H9 (cell line): Measurements from ENCODE around the gene CDCP2. TPM values are rescaled to one million over a fixed set of nuclear protein-coding genes. Genes with fewer than 3 reads are reported as not detected.

Experiments
- DNase-seq: peaks from one replicate; pipeline ENCODE4 v3.0.0-alpha.2; 2017
- H2AFZ ChIP-seq: one replicate; pipeline ENCODE4 v1.6.1; 2013; ENCODE audit warnings: mild to moderate bottlenecking, low read length, control low read depth, moderate library complexity
- H2AK5ac ChIP-seq: 2 replicates; pipeline ENCODE4 v1.6.1; 2013; ENCODE audit warnings: low read length, control low read depth, mixed read lengths; ENCODE audit not compliant: insufficient read length
- H2BK120ac ChIP-seq: one replicate; pipeline ENCODE4 v1.6.1; 2013; ENCODE audit warnings: low read depth, mild to moderate bottlenecking, low read length, control low read depth, inconsistent platforms; ENCODE audit not compliant: poor library complexity, severe bottlenecking
- H2BK12ac ChIP-seq: 2 replicates; pipeline ENCODE4 v1.6.1; 2013; ENCODE audit warnings: low read length, control low read depth, mixed read lengths, low read depth; ENCODE audit not compliant: insufficient read length
- H2BK15ac ChIP-seq: 2 replicates; pipeline ENCODE4 v1.6.1; 2013; ENCODE audit warnings: low read depth, low read length, control low read depth
- H2BK20ac ChIP-seq: one replicate; pipeline ENCODE4 v1.6.1; 2013; ENCODE audit warnings: low read depth, mild to moderate bottlenecking, low read length, control low read depth, inconsistent platforms; ENCODE audit not compliant: poor library complexity, severe bottlenecking
- H2BK5ac ChIP-seq: 2 replicates; pipeline ENCODE4 v1.6.1; 2013; ENCODE audit warnings: low read length, control low read depth, mixed read lengths; ENCODE audit not compliant: insufficient read length
- H3K14ac ChIP-seq: 2 replicates; pipeline ENCODE4 v1.6.1; 2013; ENCODE audit warnings: low read length, control low read depth; ENCODE audit not compliant: insufficient read depth
- H3K18ac ChIP-seq: 2 replicates; pipeline ENCODE4 v1.6.1; 2013; ENCODE audit warnings: low read depth, mild to moderate bottlenecking, mixed read lengths, low read length, control low read depth; ENCODE audit not compliant: insufficient read length
- H3K23ac ChIP-seq: 2 replicates; pipeline ENCODE4 v1.6.1; 2013; ENCODE audit warnings: low read length, control low read depth, mixed read lengths, low read depth; ENCODE audit not compliant: insufficient read length
- H3K23me2 ChIP-seq: 2 replicates; pipeline ENCODE4 v1.6.1; 2013; ENCODE audit warnings: low read depth, mild to moderate bottlenecking, mixed read lengths, low read length, control low read depth; ENCODE audit not compliant: insufficient read length, poor library complexity, severe bottlenecking
- H3K27ac ChIP-seq: 2 replicates; pipeline ENCODE4 v1.5.1; 2013; ENCODE audit warnings: low read length, control low read depth, mixed read lengths, low read depth; ENCODE audit not compliant: insufficient read length
- H3K27me3 ChIP-seq: 2 replicates; pipeline ENCODE4 v1.6.1; 2013; ENCODE audit warnings: low read length, control low read depth, inconsistent platforms; ENCODE audit not compliant: insufficient read depth
- H3K4ac ChIP-seq: 2 replicates; pipeline ENCODE4 v1.6.1; 2013; ENCODE audit warnings: low read depth, mild to moderate bottlenecking, control low read depth, inconsistent platforms, low read length, moderate library complexity
- H3K4me1 ChIP-seq: 2 replicates; pipeline ENCODE4 v1.6.1; 2013; ENCODE audit warnings: low read length, control low read depth, inconsistent platforms; ENCODE audit not compliant: insufficient read depth
- H3K4me2 ChIP-seq: 2 replicates; pipeline ENCODE4 v1.6.1; 2013; ENCODE audit warnings: low read length, control low read depth, mixed read lengths; ENCODE audit not compliant: insufficient read length, insufficient read depth
- H3K56ac ChIP-seq: 2 replicates; pipeline ENCODE4 v1.6.1; 2013; ENCODE audit warnings: low read depth, mild to moderate bottlenecking, mixed read lengths, low read length, control low read depth; ENCODE audit not compliant: insufficient read length
- H3K79me1 ChIP-seq: 2 replicates; pipeline ENCODE4 v1.6.1; 2013; ENCODE audit warnings: low read depth, mild to moderate bottlenecking, moderate library complexity, low read length, control low read depth, inconsistent platforms; ENCODE audit not compliant: insufficient read depth, poor library complexity, severe bottlenecking
- H3K79me2 ChIP-seq: 2 replicates; pipeline ENCODE4 v1.6.1; 2013; ENCODE audit warnings: low read length, control low read depth, inconsistent platforms; ENCODE audit not compliant: insufficient read depth
- H3K9ac ChIP-seq: 2 replicates; pipeline ENCODE4 v1.6.1; 2013; ENCODE audit warnings: low read length, control low read depth, mixed read lengths; ENCODE audit not compliant: insufficient read length; ENCODE audit errors: extremely low read depth
- H3K9me3 ChIP-seq: one replicate; pipeline ENCODE4 v1.6.1; 2013; ENCODE audit warnings: low read depth, low read length, inconsistent platforms; ENCODE audit not compliant: control insufficient read depth
- H3T11ph ChIP-seq: one replicate; pipeline ENCODE4 v1.6.1; 2013; ENCODE audit warnings: mild to moderate bottlenecking, low read length, control low read depth, inconsistent platforms
- H4K20me1 ChIP-seq: one replicate; pipeline ENCODE4 v1.6.1; 2013; ENCODE audit not compliant: control insufficient read depth, insufficient read length, insufficient read depth
- H4K5ac ChIP-seq: 2 replicates; pipeline ENCODE4 v1.6.1; 2013; ENCODE audit warnings: low read depth, mild to moderate bottlenecking, mixed read lengths, low read length, control low read depth; ENCODE audit not compliant: insufficient read length
- H4K8ac ChIP-seq: replicated peaks from 2 replicates; pipeline ENCODE4 v1.6.1; 2013; ENCODE audit warnings: low read length, control low read depth, mixed read lengths, low read depth; ENCODE audit not compliant: insufficient read length
- H4K91ac ChIP-seq: 2 replicates; pipeline ENCODE4 v1.6.1; 2013; ENCODE audit warnings: low read depth, mild to moderate bottlenecking, moderate library complexity, mixed read lengths, low read length, control low read depth; ENCODE audit not compliant: insufficient read length
- H3K27ac Mint-ChIP-seq, 3 experiments: 2 replicates in 2 of 3; 3 replicates in 1 of 3; pipeline ENCODE4 v1.8.0; 2020 to 2021; ENCODE audit warnings: mixed read lengths in 3 of 3, mild to moderate bottlenecking in 1 of 3, moderate library complexity in 1 of 3
- H3K27me3 Mint-ChIP-seq: 2 replicates; pipeline ENCODE4 v1.8.0; 2021; ENCODE audit warnings: low read depth, mild to moderate bottlenecking, moderate library complexity, mixed read lengths
- H3K36me3 Mint-ChIP-seq, 3 experiments: 2 replicates in 2 of 3; 3 replicates in 1 of 3; pipeline ENCODE4 v1.8.0; 2020 to 2021; ENCODE audit warnings: low read depth in 3 of 3, mixed read lengths in 3 of 3; ENCODE audit not compliant: insufficient read depth in 1 of 3
- H3K4me1 Mint-ChIP-seq, 2 experiments: 2 replicates each; pipeline ENCODE4 v1.8.0; 2020; ENCODE audit warnings: mixed read lengths in 2 of 2
- H3K4me3 Mint-ChIP-seq, 2 experiments: 2 replicates in 1 of 2; 3 replicates in 1 of 2; pipeline ENCODE4 v1.8.0; 2020 to 2021; ENCODE audit warnings: mild to moderate bottlenecking in 2 of 2, mixed read lengths in 2 of 2, moderate library complexity in 1 of 2
- H3K9me3 Mint-ChIP-seq, 2 experiments: 2 replicates in 1 of 2; 3 replicates in 1 of 2; pipeline ENCODE4 v1.8.0; 2020; ENCODE audit warnings: mild to moderate bottlenecking in 2 of 2, mixed read lengths in 2 of 2, moderate library complexity in 1 of 2
- WGBS: extraction: QIAGEN DNeasy Blood & Tissue Kit; methylation state at CpG from one replicate; pipeline ENCODE4 v1.1.7; 2013; ENCODE audit warnings: missing lambda C conversion rate, low lambda C conversion rate, mixed read lengths; ENCODE audit not compliant: insufficient read length; ENCODE audit errors: extremely low coverage; 5-methylcytosine and 5-hydroxymethylcytosine counted together
- total RNA-seq: library from RNA; stranded (reverse); gene quantifications from 2 replicates; pipeline ENCODE4 v1.2.1, GENCODE V29; 2021
- TF ChIP-seq, protein P1 (sequence below): fragments of 200-600 bp; sonication (generic); conservative IDR thresholded peaks from 3 replicates; pipeline ENCODE4 v1.8.0; 2021; ENCODE audit warnings: antibody characterized with exemption, mild to moderate bottlenecking

The CDCP2 gene
- total RNA-seq, 1 experiment from 2014 or later = not detected

DNA sequence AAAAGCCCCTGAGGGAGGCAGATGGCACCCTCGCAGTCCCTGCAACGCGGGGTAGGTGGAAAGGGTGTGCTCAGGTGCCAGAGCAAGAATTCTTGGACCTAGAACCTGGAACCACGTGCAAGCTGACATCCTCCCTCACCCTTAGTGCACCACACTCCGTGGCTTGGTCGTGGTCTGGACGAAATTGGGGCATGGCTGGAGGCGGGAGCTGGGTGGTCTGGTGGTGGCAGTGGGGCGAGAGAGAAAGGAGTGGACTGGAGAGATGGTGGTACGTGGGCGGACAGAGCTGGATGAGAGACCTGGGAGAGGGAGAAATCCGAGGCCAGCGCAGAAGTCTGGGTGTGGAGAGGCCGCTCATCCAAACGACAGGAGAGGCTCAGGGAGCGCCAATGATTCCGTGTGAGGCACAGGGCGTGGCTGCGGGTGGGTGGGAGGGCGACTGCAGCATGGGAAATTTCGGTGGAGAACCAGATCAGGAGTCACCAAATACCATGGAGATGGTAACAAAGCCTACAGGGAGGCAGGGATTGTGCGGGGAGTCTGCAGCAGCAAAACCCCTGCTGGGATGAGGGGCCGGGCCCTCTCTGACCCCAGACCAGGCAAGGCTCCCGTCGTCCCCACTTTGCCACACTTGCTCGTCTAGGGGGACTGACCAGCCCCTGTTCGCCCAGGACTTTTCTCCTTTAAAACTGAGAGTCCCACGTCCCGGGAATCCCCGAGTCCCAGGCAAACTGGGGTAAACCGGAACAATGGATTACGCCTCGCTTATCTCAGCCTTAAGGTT lies 31.9 kb downstream of the CDCP2 start:
- Histone ChIP-seq H3K79me2 (no peaks in the 10 kb centered on the region), H3K4me2 (peak overlapping the region; percentile 10), H3K9me3 (no peaks in the 10 kb centered on the region), H4K5ac (no peak overlapping the region), H3K4me1 (no peaks in the 10 kb centered on the region), H2BK120ac (no peak overlapping the region), H3K23me2 (no peaks in the 10 kb centered on the region), H2BK20ac (no peak overlapping the region), H3T11ph (no peak overlapping the region), H3K18ac (no peak overlapping the region), H3K14ac (no peak overlapping the region), H3K27ac (no peak overlapping the region), H3K23ac (no peak overlapping the region), H3K27me3 (no peaks in the 10 kb centered on the region; the same call in 1 of the 2 replicates), H4K8ac (no peak overlapping the region), H2AFZ (no peak overlapping the region), H3K79me1 (no peaks in the 10 kb centered on the region), H2BK5ac (no peak overlapping the region), H3K4ac (no peak overlapping the region), H2AK5ac (no peak overlapping the region), H2BK12ac (no peak overlapping the region), H2BK15ac (no peak overlapping the region), H3K9ac (no peak overlapping the region), H4K20me1 (peaks cover 5% of the 10 kb centered on the region), H4K91ac (no peak overlapping the region), H3K56ac (no peak overlapping the region)
- peak overlapping the region in 1 of 2 experiments; percentile 55; a peak in 1 of 5 replicates for H3K4me3 Mint-ChIP-seq
- peaks cover 20 to 24% of the 10 kb centered on the region in 2 experiments for H3K4me1 Mint-ChIP-seq
- H3K27me3 Mint-ChIP-seq = peaks cover 21% of the 10 kb centered on the region
- WGBS = no CpG with 5 or more reads among the region's 33 CpGs
- TF ChIP-seq, protein P1, sequence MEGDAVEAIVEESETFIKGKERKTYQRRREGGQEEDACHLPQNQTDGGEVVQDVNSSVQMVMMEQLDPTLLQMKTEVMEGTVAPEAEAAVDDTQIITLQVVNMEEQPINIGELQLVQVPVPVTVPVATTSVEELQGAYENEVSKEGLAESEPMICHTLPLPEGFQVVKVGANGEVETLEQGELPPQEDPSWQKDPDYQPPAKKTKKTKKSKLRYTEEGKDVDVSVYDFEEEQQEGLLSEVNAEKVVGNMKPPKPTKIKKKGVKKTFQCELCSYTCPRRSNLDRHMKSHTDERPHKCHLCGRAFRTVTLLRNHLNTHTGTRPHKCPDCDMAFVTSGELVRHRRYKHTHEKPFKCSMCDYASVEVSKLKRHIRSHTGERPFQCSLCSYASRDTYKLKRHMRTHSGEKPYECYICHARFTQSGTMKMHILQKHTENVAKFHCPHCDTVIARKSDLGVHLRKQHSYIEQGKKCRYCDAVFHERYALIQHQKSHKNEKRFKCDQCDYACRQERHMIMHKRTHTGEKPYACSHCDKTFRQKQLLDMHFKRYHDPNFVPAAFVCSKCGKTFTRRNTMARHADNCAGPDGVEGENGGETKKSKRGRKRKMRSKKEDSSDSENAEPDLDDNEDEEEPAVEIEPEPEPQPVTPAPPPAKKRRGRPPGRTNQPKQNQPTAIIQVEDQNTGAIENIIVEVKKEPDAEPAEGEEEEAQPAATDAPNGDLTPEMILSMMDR = no peak
- H3K36me3 Mint-ChIP-seq = no peaks in the 10 kb centered on the region
- H3K27ac Mint-ChIP-seq = no peak overlapping the region; a peak in 1 of 7 replicates
- no peaks in the 10 kb centered on the region for H3K9me3 Mint-ChIP-seq
- DNase-seq = no peak
